ENCODE data around the gene OPRM1.

Gene OPRM1

GRCh38 chr6:154219250-154219649 lies 180.2 kb downstream of the OPRM1 start:
- TF ChIP-seq CTCF (conservative IDR thresholded peaks at IDR 0.05; ENCODE audit: control insufficient read depth, insufficient read depth, low read depth, low read length), result no peak
- DNase-seq (ENCODE audit: low read depth), result no peak
- no peak overlapping the region for H3K4me3 ChIP-seq (ENCODE audit: control insufficient read depth, low read depth, low read length)

GRCh38 chr6:154222716-154223115 lies 183.7 kb downstream of the OPRM1 start:
- no peak for TF ChIP-seq CTCF (conservative IDR thresholded peaks at IDR 0.05; ENCODE audit: control insufficient read depth, insufficient read depth, low read depth, low read length)
- no peak overlapping the region for H3K4me3 ChIP-seq (ENCODE audit: control insufficient read depth, low read depth, low read length)
- DNase-seq (ENCODE audit: low read depth), result no peak

GRCh38 chr6:154223296-154223695 lies 184.3 kb downstream of the OPRM1 start:
- no peak for DNase-seq (ENCODE audit: low read depth)
- TF ChIP-seq CTCF (conservative IDR thresholded peaks at IDR 0.05; ENCODE audit: control insufficient read depth, insufficient read depth, low read depth, low read length), result no peak
- H3K4me3 ChIP-seq (ENCODE audit: control insufficient read depth, low read depth, low read length), result no peak overlapping the region

GRCh38 chr6:154226461-154226860 lies 187.4 kb downstream of the OPRM1 start:
- no peak for DNase-seq (ENCODE audit: low read depth)
- no peak overlapping the region for H3K4me3 ChIP-seq (ENCODE audit: control insufficient read depth, low read depth, low read length)
- TF ChIP-seq CTCF (conservative IDR thresholded peaks at IDR 0.05; ENCODE audit: control insufficient read depth, insufficient read depth, low read depth, low read length), result no peak

GRCh38 chr6:154227862-154228520 lies 189.0 kb downstream of the OPRM1 start:
- H3K4me3 ChIP-seq (ENCODE audit: control insufficient read depth, low read depth, low read length), result no peak overlapping the region

GRCh38 chr6:154228521-154228905 lies 189.5 kb downstream of the OPRM1 start:
- DNase-seq (ENCODE audit: low read depth), result no peak
- H3K4me3 ChIP-seq (ENCODE audit: control insufficient read depth, low read depth, low read length), result no peak overlapping the region
- no peak for TF ChIP-seq CTCF (conservative IDR thresholded peaks at IDR 0.05; ENCODE audit: control insufficient read depth, insufficient read depth, low read depth, low read length)

More at GRCh38 chr6:154227862-154228520, 189.0 kb downstream of the OPRM1 start:
- DNase-seq (ENCODE audit: low read depth), result no peak
- TF ChIP-seq CTCF (conservative IDR thresholded peaks at IDR 0.05; ENCODE audit: control insufficient read depth, insufficient read depth, low read depth, low read length), result no peak

GRCh38 chr6:154229786-154230185 lies 190.7 kb downstream of the OPRM1 start:
- no peak overlapping the region for H3K4me3 ChIP-seq (ENCODE audit: control insufficient read depth, low read depth, low read length)
- no peak for TF ChIP-seq CTCF (conservative IDR thresholded peaks at IDR 0.05; ENCODE audit: control insufficient read depth, insufficient read depth, low read depth, low read length)
- DNase-seq (ENCODE audit: low read depth), result no peak
